Measurements from ENCODE around the gene TTLL10.
"Not testable (repeated sequence)": the region's sequence is repeated elsewhere in the genome, so short reads cannot be mapped to it uniquely, and the experiment has no call there.

The TTLL10 gene

GRCh38 chr1:1170215-1171091, 3.2 kb upstream of the TTLL10 start:
- in situ Hi-C loops (cut with HindIII; ENCODE audit: low sequenced_read_pairs) = no loop called here

- in situ Hi-C loops (cut with HindIII; ENCODE audit: low sequenced_read_pairs) = no loop called here
Observed at GRCh38 chr1:1171161-1171545, 2.5 kb upstream of the TTLL10 start.

- in situ Hi-C loops (cut with HindIII; ENCODE audit: low sequenced_read_pairs) = no loop called here
Observed at GRCh38 chr1:1171546-1172340, 1.9 kb upstream of the TTLL10 start.

- in situ Hi-C loops (cut with HindIII; ENCODE audit: low sequenced_read_pairs) = no loop called here
Observed at GRCh38 chr1:1173061-1173792, 453 bp upstream of the TTLL10 start.

- in situ Hi-C loops (cut with HindIII; ENCODE audit: low sequenced_read_pairs) = no loop called here
Observed at GRCh38 chr1:1175221-1176062, 1.8 kb downstream of the TTLL10 start.

- in situ Hi-C loops (cut with HindIII; ENCODE audit: low sequenced_read_pairs) = not testable (repeated sequence)
Observed at GRCh38 chr1:1176063-1176761, 2.5 kb downstream of the TTLL10 start.

- in situ Hi-C loops (cut with HindIII; ENCODE audit: low sequenced_read_pairs) = no loop called here
Observed at GRCh38 chr1:1176931-1177330, 3.3 kb downstream of the TTLL10 start.

- in situ Hi-C loops (cut with HindIII; ENCODE audit: low sequenced_read_pairs) = no loop called here
Observed at GRCh38 chr1:1177452-1178206, 3.9 kb downstream of the TTLL10 start.

GRCh38 chr1:1178794-1179331, 5.2 kb downstream of the TTLL10 start:
- in situ Hi-C loops (cut with HindIII; ENCODE audit: low sequenced_read_pairs) = no loop called here

- in situ Hi-C loops (cut with HindIII; ENCODE audit: low sequenced_read_pairs) = no loop called here
Observed at GRCh38 chr1:1179346-1179982, 5.8 kb downstream of the TTLL10 start.

- in situ Hi-C loops (cut with HindIII; ENCODE audit: low sequenced_read_pairs) = no loop called here
Observed at GRCh38 chr1:1179983-1180861, 6.5 kb downstream of the TTLL10 start.

GRCh38 chr1:1181129-1181937, 7.7 kb downstream of the TTLL10 start:
- in situ Hi-C loops (cut with HindIII; ENCODE audit: low sequenced_read_pairs) = no loop called here

GRCh38 chr1:1181938-1182410, 8.3 kb downstream of the TTLL10 start:
- in situ Hi-C loops (cut with HindIII; ENCODE audit: low sequenced_read_pairs) = no loop called here

- in situ Hi-C loops (cut with HindIII; ENCODE audit: low sequenced_read_pairs) = no loop called here
Observed at GRCh38 chr1:1182491-1183220, 9.0 kb downstream of the TTLL10 start.

GRCh38 chr1:1183221-1183747, 9.6 kb downstream of the TTLL10 start:
- in situ Hi-C loops (cut with HindIII; ENCODE audit: low sequenced_read_pairs) = no loop called here

All from DLD1 (cell line).